HG03097 (cell line): Measurements from ENCODE around the gene KRT4.
"Not testable (repeated sequence)": the region's sequence is repeated elsewhere in the genome, so short reads cannot be mapped to it uniquely, and the experiment has no call there.

ENCODE experiments used
- ATAC-seq: cut with Tn5 transposase; IDR thresholded peaks from one replicate; pipeline ENCODE4 v1.9.1; 2021; ENCODE audit not compliant: unreplicated experiment, low FRiP score

KRT4 gene

GRCh38 chr12:52813885-52814709 lies at the start of gene KRT4:
TSS of gene KRT4 (minus strand) at chr12:52814116. CDS start at chr12:52814058, 58 bp downstream.
- ATAC-seq: no peak

- ATAC-seq: no peak
Measured at GRCh38 chr12:52862023-52862422, 48.1 kb upstream of the KRT4 start.

GRCh38 chr12:52861511-52861910 lies 47.6 kb upstream of the KRT4 start:
- ATAC-seq: no peak

GRCh38 chr12:52860102-52860823 lies 46.3 kb upstream of the KRT4 start:
- no peak for ATAC-seq

GRCh38 chr12:52857500-52857899 lies 43.6 kb upstream of the KRT4 start:
- ATAC-seq: no peak

GRCh38 chr12:52856787-52857186 lies 42.9 kb upstream of the KRT4 start:
- no peak for ATAC-seq

GRCh38 chr12:52856077-52856476 lies 42.2 kb upstream of the KRT4 start:
- ATAC-seq: not testable (repeated sequence)

- ATAC-seq: no peak
Measured at GRCh38 chr12:52851787-52852186, 37.9 kb upstream of the KRT4 start.

- ATAC-seq: no peak
Measured at GRCh38 chr12:52850681-52851080, 36.8 kb upstream of the KRT4 start.

GRCh38 chr12:52849511-52849910 lies 35.6 kb upstream of the KRT4 start:
- no peak for ATAC-seq

GRCh38 chr12:52848661-52849255 lies 34.8 kb upstream of the KRT4 start, which contains the start of gene KRT78:
TSS of gene KRT78 (minus strand) at chr12:52848994. CDS start at chr12:52848930, 64 bp downstream.
- no peak for ATAC-seq

GRCh38 chr12:52847335-52848102 lies 33.6 kb upstream of the KRT4 start:
- ATAC-seq: no peak

GRCh38 chr12:52846356-52846970 lies 32.5 kb upstream of the KRT4 start:
- no peak for ATAC-seq

- ATAC-seq: no peak
Measured at GRCh38 chr12:52845946-52846345, 32.0 kb upstream of the KRT4 start.

- ATAC-seq: no peak
Measured at GRCh38 chr12:52844386-52844785, 30.5 kb upstream of the KRT4 start.

GRCh38 chr12:52839436-52840105 lies 25.7 kb upstream of the KRT4 start:
- no peak for ATAC-seq

- ATAC-seq: no peak
Measured at GRCh38 chr12:52838609-52839435, 24.9 kb upstream of the KRT4 start.

GRCh38 chr12:52837781-52838608 lies 24.1 kb upstream of the KRT4 start:
- no peak for ATAC-seq
